Liver (tissue), 9 donors: ENCODE measurements around the gene RASGRP3. TPM values are rescaled to one million over a fixed set of nuclear protein-coding genes. Genes with fewer than 3 reads are reported as not detected.
A peak's percentile ranks its signal among the peaks of the same experiment; 100 is the strongest.
"Not testable (repeated sequence)": the region's sequence is repeated elsewhere in the genome, so short reads cannot be mapped to it uniquely, and the experiment has no call there.

Experiments
- DNase-seq: peaks from one replicate; pipeline ENCODE4 v3.0.0-alpha.2; 2017; ENCODE audit warnings: low spot score
- H3K27ac ChIP-seq, 2 donors: one replicate each; pipeline ENCODE4 v1.7.0; 2013; ENCODE audit warnings: inconsistent platforms in 2 of 2, low read length in 2 of 2, control low read depth in 1 of 2, low read depth in 1 of 2, mild to moderate bottlenecking in 1 of 2
- H3K27me3 ChIP-seq, 4 donors: one replicate each; pipeline versions ENCODE4 v1.6.1 to v1.7.0; 2013; ENCODE audit warnings: low read length in 3 of 4, inconsistent platforms in 1 of 4, mild to moderate bottlenecking in 1 of 4, moderate library complexity in 1 of 4; ENCODE audit not compliant: control insufficient read depth in 4 of 4, insufficient read depth in 4 of 4
- H3K36me3 ChIP-seq, 4 donors: one replicate each; pipeline versions ENCODE4 v1.6.1 to v1.7.0; 2013; ENCODE audit warnings: low read length in 3 of 4, mild to moderate bottlenecking in 3 of 4, low read depth in 1 of 4, moderate library complexity in 1 of 4; ENCODE audit not compliant: control insufficient read depth in 4 of 4, insufficient read depth in 3 of 4
- H3K4me1 ChIP-seq, 4 donors: one replicate each; pipeline versions ENCODE4 v1.6.1 to v1.7.0; 2013; ENCODE audit warnings: low read length in 3 of 4, mild to moderate bottlenecking in 3 of 4, moderate library complexity in 1 of 4; ENCODE audit not compliant: control insufficient read depth in 4 of 4, insufficient read depth in 4 of 4
- H3K4me3 ChIP-seq, 3 donors: one replicate each; pipeline versions ENCODE4 v1.6.1 to v1.7.0; 2013; ENCODE audit warnings: low read length in 3 of 3, control low read depth in 1 of 3, low read depth in 1 of 3, mild to moderate bottlenecking in 1 of 3
- H3K9ac ChIP-seq, 2 donors: one replicate each; pipeline ENCODE4 v1.7.0; 2013; ENCODE audit warnings: low read length in 2 of 2, mild to moderate bottlenecking in 2 of 2, moderate library complexity in 2 of 2, control low read depth in 1 of 2, low read depth in 1 of 2
- H3K9me3 ChIP-seq, 4 donors: one replicate each; pipeline versions ENCODE4 v1.6.1 to v1.7.0; 2013; ENCODE audit warnings: low read length in 3 of 4; ENCODE audit not compliant: control insufficient read depth in 4 of 4
- ATF3 ChIP-seq: IDR thresholded peaks from 2 replicates; pipeline ENCODE4 v1.6.1; 2016; ENCODE audit warnings: antibody characterized with exemption
- CTCF ChIP-seq: fragments of 150-350 bp; IDR thresholded peaks from 2 replicates; pipeline ENCODE4 v1.5.1; 2017; ENCODE audit warnings: improper control_type of control experiment, low read depth, low read length; ENCODE audit not compliant: missing input control
- EGR1 ChIP-seq, 2 donors: IDR thresholded peaks; 2 replicates each; pipeline ENCODE4 v1.6.1; 2016 to 2018; ENCODE audit warnings: antibody characterized with exemption in 2 of 2, low read depth in 2 of 2
- FOXA1 ChIP-seq: IDR thresholded peaks from 2 replicates; pipeline ENCODE4 v1.6.1; 2016; ENCODE audit warnings: antibody characterized with exemption
- FOXA2 ChIP-seq: IDR thresholded peaks from 2 replicates; pipeline ENCODE4 v1.6.1; 2016; ENCODE audit warnings: antibody characterized with exemption
- GABPA ChIP-seq, 2 donors: IDR thresholded peaks in 1 of 2; conservative IDR thresholded peaks in 1 of 2; 2 replicates each; pipeline ENCODE4 v1.6.1; 2016; ENCODE audit warnings: antibody characterized with exemption in 2 of 2, mild to moderate bottlenecking in 1 of 2, moderate library complexity in 1 of 2
- HNF4A ChIP-seq, 2 donors: conservative IDR thresholded peaks; 2 replicates each; pipeline ENCODE4 v1.6.1; 2016; ENCODE audit warnings: antibody characterized with exemption in 2 of 2, mild to moderate bottlenecking in 2 of 2
- HNF4G ChIP-seq: IDR thresholded peaks from 2 replicates; pipeline ENCODE4 v1.6.1; 2016; ENCODE audit warnings: antibody characterized with exemption
- JUND ChIP-seq, 2 donors: IDR thresholded peaks; 2 replicates each; pipeline ENCODE4 v1.6.1; 2016; ENCODE audit warnings: antibody characterized with exemption in 2 of 2
- MAX ChIP-seq: IDR thresholded peaks from 2 replicates; pipeline ENCODE4 v1.6.1; 2016; ENCODE audit warnings: antibody characterized with exemption
- NR2F2 ChIP-seq: IDR thresholded peaks from 2 replicates; pipeline ENCODE4 v1.6.1; 2016; ENCODE audit warnings: antibody characterized with exemption
- RAD21 ChIP-seq, 2 donors: IDR thresholded peaks; 2 replicates each; pipeline ENCODE4 v1.6.1; 2016; ENCODE audit warnings: antibody characterized with exemption in 2 of 2, mild to moderate bottlenecking in 2 of 2
- REST ChIP-seq: IDR thresholded peaks from 2 replicates; pipeline ENCODE4 v1.6.1; 2016; ENCODE audit warnings: antibody characterized with exemption, mild to moderate bottlenecking
- RXRA ChIP-seq, 2 donors: IDR thresholded peaks; 2 replicates each; pipeline ENCODE4 v1.6.1; 2017 to 2018; ENCODE audit warnings: antibody characterized with exemption in 2 of 2, mild to moderate bottlenecking in 1 of 2
- SP1 ChIP-seq: IDR thresholded peaks from 2 replicates; pipeline ENCODE4 v1.6.1; 2018; ENCODE audit warnings: antibody characterized with exemption, mild to moderate bottlenecking
- YY1 ChIP-seq: IDR thresholded peaks from 2 replicates; pipeline ENCODE4 v1.6.1; 2016; ENCODE audit warnings: antibody characterized with exemption, mild to moderate bottlenecking
- WGBS: extraction: QIAGEN DNeasy Blood & Tissue Kit; methylation state at CpG from one replicate; pipeline ENCODE4 v1.1.7; 2013; 5-methylcytosine and 5-hydroxymethylcytosine counted together
- polyA plus RNA-seq, 2 donors: library from polyadenylated mRNA; stranded (reverse) in 1 of 2; unstranded in 1 of 2; fragments of 200-250 nt in 1 of 2; fragments of >200 nt in 1 of 2; fragmentation: Nextera tagmentation in 1 of 2; extraction: Ambion mirVana in 1 of 2; gene quantifications; one replicate each; pipeline versions ENCODE4 v1.2.1 to v1.2.3, GENCODE V29; 2013 to 2015
- total RNA-seq, 2 donors: library from RNA; depleted of rRNA; stranded (reverse); fragments of >200 nt; gene quantifications; one replicate each; pipeline ENCODE4 v1.2.3, GENCODE V29; 2014
- donor health status: healthy.
- donor health status: healthy.
- donor health status: healthy.
- donor health status: healthy.
- donor health status: healthy.

The RASGRP3 gene
- total and polyA plus RNA-seq, 4 donors, result 1.8 to 9.9 (median 7.0) TPM

- 51% methylated on average over 2 of the region's 2 CpGs for WGBS
- no peaks in the 10 kb centered on the region for H3K27me3 ChIP-seq
- H3K9ac ChIP-seq, result peak overlapping the region in 1 of 2 donors; percentile 20
- no peak for TF ChIP-seq NR2F2
- no peak for TF ChIP-seq HNF4A (conservative IDR thresholded peaks at IDR 0.05)
- TF ChIP-seq YY1, result no peak
- no peak for TF ChIP-seq RXRA (IDR thresholded peaks at IDR 0.05)
- no peak for TF ChIP-seq JUND (IDR thresholded peaks at IDR 0.05)
- TF ChIP-seq FOXA2, result no peak
- no peak for TF ChIP-seq GABPA (IDR thresholded peaks at IDR 0.05 in 1 of 2, conservative IDR thresholded peaks at IDR 0.05 in 1 of 2)
- no peak for TF ChIP-seq FOXA1
- no peak for TF ChIP-seq REST
- TF ChIP-seq ATF3, result no peak
- no peak for TF ChIP-seq HNF4G
- no peak for TF ChIP-seq MAX
- TF ChIP-seq EGR1 (IDR thresholded peaks at IDR 0.05; ENCODE audit: low read depth in 2 of 2), result no peak
- DNase-seq, result no peak
- no peaks in the 10 kb centered on the region for H3K4me1 ChIP-seq
- no peak overlapping the region for H3K4me3 ChIP-seq
- H3K9me3 ChIP-seq, result no peaks in the 10 kb centered on the region
- H3K36me3 ChIP-seq, result no peaks in the 10 kb centered on the region
- no peak overlapping the region for H3K27ac ChIP-seq
Observed at GRCh38 chr2:33437815-33438214, 38.6 kb upstream of the RASGRP3 start.

- Histone ChIP-seq H3K9me3 (no peaks in the 10 kb centered on the region), H3K4me3 (no peak overlapping the region), H3K36me3 (no peaks in the 10 kb centered on the region), H3K27me3 (no peaks in the 10 kb centered on the region), H3K9ac (no peak overlapping the region), H3K4me1 (no peaks in the 10 kb centered on the region), H3K27ac (no peak overlapping the region)
- TF ChIP-seq ATF3 (no peak), CTCF (peak; percentile 53), RAD21 (IDR thresholded peaks at IDR 0.05) (peak; percentile 87 to 91), FOXA1 (no peak), SP1 (no peak), REST (no peak)
- no peak for DNase-seq
- WGBS, result 37% methylated on average over 3 of the region's 3 CpGs
Observed at GRCh38 chr2:33441235-33441810, 35.1 kb upstream of the RASGRP3 start.

- not testable (repeated sequence) for DNase-seq, H3K36me3 ChIP-seq, H3K9ac ChIP-seq, H3K4me3 ChIP-seq, H3K27me3 ChIP-seq, H3K4me1 ChIP-seq, H3K9me3 ChIP-seq, H3K27ac ChIP-seq
- 95% methylated on average over 9 of the region's 9 CpGs for WGBS
Observed at GRCh38 chr2:33442052-33442451, 34.4 kb upstream of the RASGRP3 start.
